CD4-positive, alpha-beta T cell treated with Interleukin-10 for 1 hour (primary cell): ENCODE data around the gene FAM53B.

Source experiments
- DNase-seq: peaks from one replicate; pipeline ENCODE4 v3.0.0-alpha.2; 2020

The FAM53B gene

GRCh38 chr10:124605856-124606812 is 138.0 kb downstream of the FAM53B start:
- DNase-seq: no peak

- no peak for DNase-seq
Observed at GRCh38 chr10:124605481-124605855, 138.7 kb downstream of the FAM53B start.

GRCh38 chr10:124605001-124605370 is 139.2 kb downstream of the FAM53B start:
- DNase-seq: no peak

- DNase-seq: no peak
Observed at GRCh38 chr10:124604214-124605000, 139.8 kb downstream of the FAM53B start.

GRCh38 chr10:124603376-124604213 is 140.6 kb downstream of the FAM53B start:
- no peak for DNase-seq

- DNase-seq: no peak
Observed at GRCh38 chr10:124602646-124603365, 141.4 kb downstream of the FAM53B start.

- DNase-seq: no peak
Observed at GRCh38 chr10:124602121-124602561, 142.0 kb downstream of the FAM53B start.

- DNase-seq: no peak
Observed at GRCh38 chr10:124601431-124602120, 142.6 kb downstream of the FAM53B start.

GRCh38 chr10:124601016-124601415 is 143.2 kb downstream of the FAM53B start:
- no peak for DNase-seq

GRCh38 chr10:124600051-124600880 is 143.9 kb downstream of the FAM53B start:
- DNase-seq: no peak

- DNase-seq: no peak
Observed at GRCh38 chr10:124599588-124600050, 144.6 kb downstream of the FAM53B start.

GRCh38 chr10:124598773-124599587 is 145.2 kb downstream of the FAM53B start:
- no peak for DNase-seq

GRCh38 chr10:124598196-124598595 is 146.0 kb downstream of the FAM53B start:
- no peak for DNase-seq

- no peak for DNase-seq
Observed at GRCh38 chr10:124597846-124598165, 146.4 kb downstream of the FAM53B start.

GRCh38 chr10:124596962-124597845 is 147.0 kb downstream of the FAM53B start:
- DNase-seq: no peak

- DNase-seq: no peak
Observed at GRCh38 chr10:124596116-124596785, 147.9 kb downstream of the FAM53B start.

GRCh38 chr10:124595143-124595883 is 148.9 kb downstream of the FAM53B start:
- no peak for DNase-seq
